K562 (cell line): ENCODE results near the gene WDR54. TPM values are rescaled to one million over a fixed set of nuclear protein-coding genes. Genes with fewer than 3 reads are reported as not detected.
"Not testable (repeated sequence)": the region's sequence is repeated elsewhere in the genome, so short reads cannot be mapped to it uniquely, and the experiment has no call there.

Source experiments
- ATAC-seq: fragments of 200-7000 bp; cut with Tn5 transposase; 3 replicates; pipeline ENCODE4 v1.9.1; 2020; ENCODE audit warnings: moderate library complexity
- BruUV-seq: library from RNA; stranded (reverse); fragments of 400-500 nt; replicated peaks from 2 replicates; lab custom pipeline; 2021; lab: Mats Ljungman, UMichigan
- CTCF ChIA-PET: fragments of 300-600 bp; formaldehyde crosslinking; extraction: SDS; loops from one replicate; lab custom pipeline; 2021; ENCODE audit warnings: low intra/inter-chr PET ratio; lab: Yijun Ruan, JAX
- POLR2A ChIA-PET: fragments of 300-600, 350-650 bp; sonication (Branson Sonifier 250); formaldehyde crosslinking; extraction: SDS; loops from one replicate; lab custom pipeline; 2021; ENCODE audit warnings: antibody characterized with exemption, inconsistent platforms; lab: Yijun Ruan, JAX
- DNase-seq, 4 experiments: peaks; one replicate each; pipeline versions ENCODE4 v3.0.0 to v3.0.0-alpha.2; 2011 to 2018; ENCODE audit warnings: low spot score in 3 of 4, mixed read lengths in 3 of 4; ENCODE audit errors: extremely low read depth in 1 of 4
- FAIRE-seq: peaks from 2 replicates; lab custom pipeline; 2011; peaks lifted over from hg19 to GRCh38; lab: Jason Lieb, UNC
- H2AFZ ChIP-seq: 2 replicates; pipeline ENCODE4 v1.6.0; 2011; ENCODE audit warnings: low read depth, low read length, control low read depth, inconsistent platforms
- H3K27ac ChIP-seq: fragments of 200-600 bp; 3 replicates; pipeline ENCODE4 v1.8.0; 2011; ENCODE audit warnings: low read depth, mild to moderate bottlenecking, control low read depth, inconsistent platforms, low read length, moderate library complexity, mixed read lengths; ENCODE audit errors: extremely low read depth
- H3K27me3 ChIP-seq, 2 experiments: fragments of 300-600 bp in 1 of 2; 2 replicates in 1 of 2; 3 replicates in 1 of 2; pipeline versions ENCODE4 v1.6.0 to v1.8.0; 2011; ENCODE audit warnings: inconsistent platforms in 2 of 2, low read length in 2 of 2, mild to moderate bottlenecking in 1 of 2, mixed read lengths in 1 of 2, moderate library complexity in 1 of 2; ENCODE audit not compliant: control insufficient read depth in 2 of 2, insufficient read depth in 2 of 2
- H3K36me3 ChIP-seq: fragments of 300-600 bp; 3 replicates; pipeline ENCODE4 v1.8.0; 2011; ENCODE audit warnings: mild to moderate bottlenecking, low read length, inconsistent platforms; ENCODE audit not compliant: control insufficient read depth, insufficient read depth
- H3K4me1 ChIP-seq, 2 experiments: fragments of 200-600 bp in 1 of 2; replicated peaks in 1 of 2; 2 replicates in 1 of 2; 3 replicates in 1 of 2; pipeline versions ENCODE4 v1.5.1 to v1.8.0; 2011; ENCODE audit warnings: inconsistent platforms in 2 of 2, low read length in 2 of 2, mild to moderate bottlenecking in 1 of 2, mixed read lengths in 1 of 2, moderate library complexity in 1 of 2; ENCODE audit not compliant: control insufficient read depth in 2 of 2, insufficient read depth in 2 of 2
- H3K4me2 ChIP-seq: 2 replicates; pipeline ENCODE4 v1.6.1; 2011; ENCODE audit warnings: low read length, control low read depth, inconsistent platforms, mixed read lengths; ENCODE audit not compliant: insufficient read depth
- H3K4me3 ChIP-seq: fragments of 200-600 bp; sonication (generic), shearing (Covaris generic); 2 replicates; pipeline ENCODE4 v1.5.1; 2016; ENCODE audit warnings: control low read depth, inconsistent platforms
- H3K79me2 ChIP-seq: fragments of 200-600 bp; 3 replicates; pipeline ENCODE4 v1.8.0; 2011; ENCODE audit warnings: low read length, inconsistent platforms; ENCODE audit not compliant: control insufficient read depth, insufficient read depth
- H3K9ac ChIP-seq, 2 experiments: 2 replicates each; pipeline versions ENCODE4 v1.6.0 to v1.6.1; 2011; ENCODE audit warnings: low read depth in 2 of 2, low read length in 2 of 2, control low read depth in 1 of 2, inconsistent platforms in 1 of 2, mild to moderate bottlenecking in 1 of 2, mixed read lengths in 1 of 2; ENCODE audit not compliant: insufficient read depth in 1 of 2
- H3K9me1 ChIP-seq: one replicate; pipeline ENCODE4 v1.6.0; 2011; ENCODE audit warnings: inconsistent platforms, mild to moderate bottlenecking, low read length, moderate library complexity; ENCODE audit not compliant: control insufficient read depth, insufficient read depth
- H3K9me3 ChIP-seq: replicated peaks from 2 replicates; pipeline ENCODE4 v1.5.1; 2011; ENCODE audit warnings: low read depth, low read length, inconsistent platforms; ENCODE audit not compliant: control insufficient read depth, insufficient read depth
- H4K20me1 ChIP-seq: replicated peaks from 2 replicates; pipeline ENCODE4 v1.6.1; 2011; ENCODE audit warnings: low read length, inconsistent platforms, mixed read lengths; ENCODE audit not compliant: control insufficient read depth, insufficient read depth
- MAFG ChIP-seq: fragments of 450-650 bp; conservative IDR thresholded peaks from 2 replicates; pipeline ENCODE4 v1.6.1; 2016; ENCODE audit warnings: missing genetic modification characterization, missing compliant biosample characterization
- POLR2A ChIP-seq: fragments of 450-650 bp; conservative IDR thresholded peaks from 2 replicates; pipeline ENCODE4 v1.6.1; 2016
- POLR2G ChIP-seq: fragments of 200-400 bp; formaldehyde crosslinking; IDR thresholded peaks from 2 replicates; pipeline ENCODE4 v1.6.1; 2017; ENCODE audit warnings: low read depth, mild to moderate bottlenecking, antibody characterized with exemption, low read length, moderate library complexity
- ZNF384 ChIP-seq: IDR thresholded peaks from 2 replicates; pipeline ENCODE4 v1.6.1; 2012; ENCODE audit warnings: low read depth, low read length, improper control_type of control experiment
- WGBS: fragments of 100-300 bp; shearing (Covaris generic); methylation state at CpG from one replicate; pipeline ENCODE4 v1.1.6; 2016; ENCODE audit warnings: low coverage, mixed read lengths; ENCODE audit not compliant: insufficient coverage; ENCODE audit errors: missing lambda C conversion rate; 5-methylcytosine and 5-hydroxymethylcytosine counted together
- in situ Hi-C: fragments of 300-500 bp; cut with MboI; formaldehyde crosslinking; loops from 4 replicates; pipeline ENCODE4 v1.15.0; 2018; ENCODE audit warnings: inconsistent platforms, mixed read lengths
- intact Hi-C: fragments of 100-400 bp; cut with micrococcal nuclease; formaldehyde crosslinking; loops from 2 replicates; pipeline ENCODE4 v1.14.2; 2022
- polyA plus RNA-seq, 8 experiments: library from polyadenylated mRNA; depleted of rRNA in 4 of 8; stranded (reverse) in 5 of 8; unstranded in 3 of 8; fragments of >200 nt; fragmentation: Nextera tagmentation in 2 of 8; fragmentation: Illumina TruSeq in 1 of 8; extraction: Ambion mirVana in 2 of 8; extraction: Trizol in 1 of 8; gene quantifications; 2 replicates each; pipeline versions ENCODE4 v1.2.1 to v1.2.3, GENCODE V29; 2011 to 2014; ENCODE audit warnings: inconsistent platforms in 1 of 8, missing spikeins in 1 of 8
- total RNA-seq, 7 experiments: library from RNA; depleted of rRNA in 6 of 7; stranded (reverse); fragments of >200 nt in 6 of 7; fragmentation: Illumina TruSeq in 2 of 7; extraction: Trizol in 2 of 7; gene quantifications; 2 replicates each; pipeline versions ENCODE4 v1.2.1 to v1.2.3, GENCODE V29; 2011 to 2021; ENCODE audit warnings: low replicate concordance in 1 of 7

WDR54 gene
- total and polyA plus RNA-seq, 9 of the 15 experiments (the other 6 are each of a cell fraction or from before 2014, with no cell fraction given), result 5.2 to 15.2 (median 7.4) TPM

GRCh38 chr2:74470742-74471141 lies 49.2 kb downstream of the WDR54 start:
- ATAC-seq, H3K9me3 ChIP-seq, H3K27ac ChIP-seq, DNase-seq, H2AFZ ChIP-seq, H3K9ac ChIP-seq, H3K27me3 ChIP-seq, BruUV-seq, H3K9me1 ChIP-seq, H3K4me2 ChIP-seq, CTCF ChIA-PET, in situ Hi-C loops, H3K4me3 ChIP-seq, FAIRE-seq, H4K20me1 ChIP-seq: not testable (repeated sequence)
- intact Hi-C loops, result loop anchor here (5.0 kb wide), 1 partner anchor 73 kb away; no protein-coding TSS in a partner anchor
- TF ChIP-seq POLR2G (0 out of 2 replicates have a peak, but pooled peaks have one; percentile 27), POLR2A (0 out of 2 replicates have a peak, but pooled peaks have one; percentile 27)
- 94% methylated on average over 9 of the region's 12 CpGs for WGBS
- H3K36me3 ChIP-seq, result peaks cover 16% of the 10 kb centered on the region; the same call in 2 of the 3 replicates
- peaks cover 14 to 20% of the 10 kb centered on the region in 2 experiments; a peak in 3 of 5 replicates for H3K4me1 ChIP-seq
- POLR2A ChIA-PET, result interaction anchor here (0.6 to 4.0 kb wide), 5 partner anchors 9 to 46 kb away, joined by 3 to 28 read pairs (median 3); partner anchors contain the start of genes CCDC142 and TTC31
- H3K79me2 ChIP-seq, result peaks cover 13% of the 10 kb centered on the region; the same call in 2 of the 3 replicates

- intact Hi-C loops (loop anchor here (5.0 kb wide), 1 partner anchor 74 kb away; no protein-coding TSS in a partner anchor), in situ Hi-C loops (no loop called here)
- 46% methylated on average over 16 of the region's 16 CpGs for WGBS
- no peak for DNase-seq
- Histone ChIP-seq H4K20me1 (no peaks in the 10 kb centered on the region), H3K27ac (peak overlapping the region; percentile 95), H3K27me3 (no peaks in the 10 kb centered on the region), H3K9me3 (no peaks in the 10 kb centered on the region), H3K4me3 (peak overlapping the region; percentile 83), H3K9ac (peak overlapping the region; percentile 88 to 95), H2AFZ (peak overlapping the region; percentile 97), H3K4me1 (peaks cover 14 to 20% of the 10 kb centered on the region in 2 experiments; a peak in 3 of 5 replicates), H3K9me1 (peaks cover 4% of the 10 kb centered on the region), H3K79me2 (peaks cover 13% of the 10 kb centered on the region; the same call in 2 of the 3 replicates), H3K4me2 (peak overlapping the region; percentile 99), H3K36me3 (peaks cover 18% of the 10 kb centered on the region; the same call in 2 of the 3 replicates)
- POLR2A ChIA-PET, result interaction anchor here (0.6 to 4.0 kb wide), 8 partner anchors 10 to 124 kb away, joined by 3 to 28 read pairs (median 4); partner anchors contain the start of genes CCDC142 and TTC31
- ATAC-seq, result no peak
- FAIRE-seq, result no peak
- CTCF ChIA-PET, result no interaction called here
- TF ChIP-seq ZNF384 (peak; percentile 49; the same call in 1 of the 2 replicates), MAFG (no peak)
- BruUV-seq, result no TSS peak
Observed at GRCh38 chr2:74471332-74472065, 50.0 kb downstream of the WDR54 start.
